NCI-H146 treated with DMSO at 0.1 percent for 48 hours (cell line): ENCODE measurements around the gene ATP7A.
"Not testable (repeated sequence)": the region's sequence is repeated elsewhere in the genome, so short reads cannot be mapped to it uniquely, and the experiment has no call there.

ENCODE experiments used
- DNase-seq: peaks from one replicate; lab custom pipeline; 2025; ENCODE audit not compliant: unreplicated experiment; lab: John Stamatoyannopoulos, UW

Gene ATP7A

DNA sequence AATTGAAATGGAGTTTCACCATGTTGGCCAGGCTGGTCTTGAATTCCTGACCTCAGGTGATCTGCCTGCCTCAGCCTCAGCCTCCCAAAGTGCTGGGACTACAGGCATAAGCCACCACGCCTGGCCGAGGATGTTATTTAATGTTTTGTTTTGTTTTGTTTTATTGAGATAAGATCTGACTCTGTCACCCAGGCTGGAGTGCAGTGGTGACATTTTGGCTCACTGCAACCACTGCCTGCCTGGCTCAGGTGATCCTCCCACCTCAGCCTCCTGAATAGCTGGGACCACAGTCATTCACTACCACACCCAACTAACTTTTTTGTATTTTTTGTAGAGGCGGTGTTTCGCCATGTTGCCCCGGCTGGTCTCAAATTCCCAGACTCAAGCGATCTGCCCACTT is 34.5 kb downstream of the ATP7A start:
- DNase-seq: not testable (repeated sequence)

DNA sequence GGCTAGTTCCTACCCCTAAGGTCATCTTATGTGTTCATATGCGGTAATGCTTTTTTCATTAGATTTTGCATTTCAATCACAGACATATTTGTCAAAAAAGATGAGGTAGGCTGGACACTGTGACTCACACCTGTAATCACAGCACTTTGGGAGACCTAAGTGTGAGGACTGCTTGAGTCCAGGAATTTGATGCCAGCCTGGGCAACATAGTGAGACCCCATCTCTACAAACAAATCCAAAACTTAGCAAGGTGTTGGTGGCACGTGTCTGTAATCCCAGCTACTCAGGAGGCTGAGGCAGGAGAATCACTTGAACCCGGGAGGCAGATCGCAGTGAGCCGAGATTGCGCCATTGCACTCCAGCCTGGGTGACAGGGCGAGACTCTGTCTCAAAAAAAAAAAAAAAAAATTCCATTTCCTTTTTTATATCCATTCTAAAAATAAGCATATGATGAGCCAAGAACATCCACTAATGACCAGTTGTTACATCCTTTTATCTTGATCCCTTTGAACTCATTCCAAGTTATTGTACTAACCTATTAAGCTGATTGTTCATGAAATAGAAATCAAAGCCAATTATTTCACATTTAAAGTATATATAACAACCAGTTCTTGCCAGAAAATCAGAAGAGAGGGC is 35.5 kb downstream of the ATP7A start:
- DNase-seq: no peak

DNA sequence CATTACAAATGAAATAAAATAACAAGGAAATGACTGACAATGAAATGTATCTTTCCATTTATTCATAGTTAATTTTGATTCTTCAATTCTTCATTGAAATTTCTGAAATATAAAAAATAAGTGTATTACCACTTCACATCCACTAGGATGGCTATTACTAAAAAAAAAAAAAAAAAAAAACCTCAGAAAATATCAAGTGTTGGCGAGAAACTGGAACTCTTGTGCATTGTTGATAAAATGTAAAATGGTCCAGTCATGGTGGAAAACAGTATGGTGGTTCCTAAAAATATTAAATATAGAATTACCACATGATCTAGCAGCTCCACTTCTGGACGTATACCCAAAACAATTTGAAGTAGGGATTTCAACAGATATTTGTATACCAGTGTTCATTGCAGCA is 36.1 kb downstream of the ATP7A start:
- no peak for DNase-seq

DNA sequence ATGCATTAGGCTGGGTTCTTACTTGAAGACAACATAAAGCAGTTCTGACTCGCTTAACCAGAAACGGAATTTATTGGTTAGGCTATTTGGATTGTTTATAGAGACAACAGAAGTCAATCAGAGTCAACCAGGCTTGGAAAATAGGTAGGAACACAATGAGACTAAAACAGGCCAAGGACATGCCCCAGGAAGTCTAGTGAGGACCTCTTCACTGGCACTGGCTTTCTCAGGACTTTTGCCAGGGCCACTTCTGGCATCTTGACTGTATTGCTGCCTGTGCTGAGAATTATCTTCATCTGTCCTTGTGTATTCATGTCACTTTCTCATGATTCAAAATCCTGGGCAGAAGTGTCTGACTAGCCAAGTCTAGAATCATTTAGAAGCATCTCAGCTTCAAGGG is 39.3 kb downstream of the ATP7A start:
- no peak for DNase-seq

DNA sequence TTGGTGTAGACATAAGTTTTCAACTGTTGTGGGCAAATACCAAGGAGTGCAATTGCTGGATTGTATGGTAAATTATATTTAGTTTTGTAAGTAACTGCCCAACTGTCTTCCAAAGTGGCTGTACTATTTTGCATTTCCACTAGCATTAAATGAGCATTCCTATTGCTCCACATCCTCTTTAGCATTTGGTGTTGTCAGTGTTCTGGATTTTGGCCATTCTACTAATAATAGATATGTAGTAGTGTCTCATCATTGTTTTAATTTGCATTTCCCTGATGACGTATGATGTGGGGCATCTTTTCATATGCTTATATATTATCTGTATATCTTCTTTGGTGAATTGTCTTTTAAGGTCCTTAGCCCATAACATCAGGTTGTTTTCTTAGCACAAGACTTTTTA is 41.7 kb downstream of the ATP7A start:
- DNase-seq: no peak

DNA sequence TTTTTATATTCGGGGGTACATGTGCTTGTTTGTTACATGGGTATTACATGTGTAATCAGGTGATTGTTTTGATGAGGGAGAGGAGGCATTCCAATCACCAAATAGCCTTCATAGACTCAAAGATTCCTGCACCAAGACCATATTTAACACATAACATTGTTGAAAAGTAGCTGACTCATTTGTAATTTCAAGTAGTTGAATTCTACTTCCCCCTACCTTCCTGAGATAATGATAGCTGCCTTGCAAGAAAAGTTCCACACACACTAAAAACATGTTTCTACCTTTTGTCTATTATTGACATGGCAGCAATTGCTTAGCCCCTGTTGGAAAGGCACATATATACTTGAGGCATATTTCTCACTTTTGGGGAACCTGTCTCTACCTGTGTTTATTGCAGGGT is 42.8 kb downstream of the ATP7A start:
- DNase-seq: no peak

DNA sequence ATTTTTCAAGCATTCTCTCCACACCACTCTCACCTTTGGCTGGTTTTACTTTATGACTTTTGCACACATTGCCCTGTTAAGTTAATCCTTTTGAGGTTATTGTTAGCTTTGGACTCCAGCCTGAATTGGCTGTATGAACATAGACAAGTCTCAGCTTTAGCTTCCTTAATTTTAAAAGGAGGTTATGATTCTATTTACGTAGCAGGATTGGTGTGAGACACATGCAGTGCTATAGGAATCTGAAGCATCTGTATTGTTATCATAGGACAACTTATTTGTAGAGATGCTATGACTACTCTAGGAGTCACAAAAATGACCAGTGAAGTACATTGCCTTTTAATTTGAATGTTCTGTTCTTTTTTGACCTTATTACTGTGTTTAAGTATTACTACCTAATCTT is 43.2 kb downstream of the ATP7A start:
- DNase-seq: no peak

DNA sequence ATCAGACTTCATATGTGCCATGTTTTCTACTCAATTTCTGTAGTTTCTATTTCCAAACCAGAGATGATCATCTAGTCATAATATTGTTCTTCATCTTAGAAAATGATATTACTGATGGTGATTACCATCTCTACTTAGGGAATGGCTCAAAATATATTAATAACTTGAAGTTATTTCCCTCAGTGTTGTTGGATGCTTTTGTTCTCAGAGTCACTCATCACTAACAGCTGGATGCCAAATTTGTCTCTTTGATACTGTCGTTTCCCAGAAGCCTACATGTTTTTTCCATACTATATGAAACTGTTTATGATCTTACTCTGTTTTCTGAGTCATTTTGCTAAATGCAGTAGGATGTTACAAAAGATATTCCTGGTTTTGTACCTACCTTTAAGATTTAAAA is 50.1 kb downstream of the ATP7A start:
- DNase-seq: no peak

DNA sequence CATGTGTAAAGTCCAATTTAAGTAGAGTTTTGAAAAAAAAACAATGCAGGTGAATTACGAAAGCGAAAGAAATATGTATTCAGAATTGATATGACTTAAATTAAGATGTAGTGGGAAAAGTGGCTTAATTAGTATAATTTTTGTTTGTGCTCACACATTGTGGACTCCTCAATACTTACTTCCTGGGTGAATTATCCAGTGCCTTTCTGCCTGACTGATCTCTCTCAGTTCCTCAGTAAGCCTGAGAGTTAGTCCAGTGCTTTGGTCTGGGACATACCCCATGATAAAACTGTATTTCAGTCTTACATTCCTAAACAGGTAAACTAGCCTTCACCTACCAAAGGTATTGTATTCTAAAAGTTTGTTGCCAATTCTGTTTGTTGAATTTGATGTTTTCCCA is 50.6 kb downstream of the ATP7A start:
- no peak for DNase-seq

DNA sequence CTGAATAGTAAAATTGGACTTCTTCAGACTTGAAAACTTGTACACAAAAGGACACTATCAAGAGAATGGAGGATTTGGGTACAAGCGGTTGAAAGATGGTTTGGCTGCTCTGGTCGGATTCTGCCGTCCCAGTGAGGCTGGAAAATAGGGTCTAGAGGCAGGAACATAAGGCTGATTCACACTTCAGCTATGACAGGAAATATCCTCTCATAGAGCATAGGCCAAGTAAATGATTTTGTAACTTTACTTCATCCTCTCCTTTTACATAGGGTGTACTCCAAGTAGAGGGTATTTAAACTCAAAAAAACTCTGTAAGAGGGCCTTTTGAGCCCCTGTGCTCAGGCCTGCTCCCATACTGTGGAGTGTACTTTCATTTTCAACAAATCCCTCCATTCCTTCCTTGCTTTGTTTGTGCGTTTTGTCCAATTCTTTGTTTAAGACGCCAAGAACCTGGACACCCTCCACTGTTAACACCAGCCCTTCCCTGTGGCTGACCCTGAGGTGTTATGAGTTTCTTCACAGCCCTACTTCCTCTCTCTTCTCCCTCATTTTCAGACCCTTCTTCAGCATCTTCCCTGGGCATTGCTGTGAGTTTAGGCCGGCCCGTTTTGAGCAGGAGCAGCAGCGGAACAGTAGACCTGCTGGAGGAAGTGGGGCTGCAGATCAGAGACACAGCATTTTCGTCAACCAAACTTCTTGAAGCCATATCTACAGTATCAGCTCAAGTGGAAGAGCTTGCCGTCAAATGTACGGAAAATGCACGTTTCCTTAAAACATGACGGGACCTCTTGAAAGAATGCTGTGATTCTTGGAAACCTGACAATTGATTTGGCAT is 51.8 kb downstream of the ATP7A start:
- no peak for DNase-seq

DNA sequence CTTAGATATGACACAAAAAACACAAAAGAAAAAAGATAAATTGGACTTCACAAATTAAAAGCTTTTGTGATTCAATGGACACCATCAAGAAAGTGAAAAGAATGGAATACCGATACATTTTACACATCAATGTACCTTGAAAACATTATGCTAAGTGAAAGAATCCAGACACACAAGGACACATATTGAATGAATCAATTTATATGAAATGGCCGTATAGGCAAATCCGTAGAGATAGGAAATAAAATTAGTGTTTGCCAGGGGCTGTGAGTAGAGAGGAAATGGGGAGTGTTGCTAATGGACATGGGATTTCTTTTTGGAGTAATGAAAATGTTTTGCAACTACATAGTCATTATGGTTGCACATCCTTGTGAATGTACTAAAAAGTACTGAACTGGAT is 55.9 kb downstream of the ATP7A start:
- no peak for DNase-seq

DNA sequence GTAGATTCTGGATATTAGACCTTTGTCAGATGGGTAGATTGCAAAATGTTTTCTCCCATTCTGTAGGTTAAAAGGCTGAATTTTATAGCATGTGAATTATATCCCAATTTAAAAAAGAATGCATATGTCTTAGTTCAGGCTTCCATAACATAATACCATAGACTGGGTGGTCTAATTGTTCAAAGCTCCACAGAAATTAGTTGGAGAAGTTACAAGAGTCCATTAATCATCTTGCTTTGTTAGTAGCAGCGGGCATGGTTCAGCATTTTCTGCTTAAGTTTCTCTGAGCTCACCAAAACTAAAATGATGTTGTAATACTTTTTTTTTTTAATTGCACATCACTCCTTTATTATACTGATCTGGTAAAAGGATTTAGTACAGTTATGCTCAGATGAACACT is 57.1 kb downstream of the ATP7A start:
- no peak for DNase-seq

DNA sequence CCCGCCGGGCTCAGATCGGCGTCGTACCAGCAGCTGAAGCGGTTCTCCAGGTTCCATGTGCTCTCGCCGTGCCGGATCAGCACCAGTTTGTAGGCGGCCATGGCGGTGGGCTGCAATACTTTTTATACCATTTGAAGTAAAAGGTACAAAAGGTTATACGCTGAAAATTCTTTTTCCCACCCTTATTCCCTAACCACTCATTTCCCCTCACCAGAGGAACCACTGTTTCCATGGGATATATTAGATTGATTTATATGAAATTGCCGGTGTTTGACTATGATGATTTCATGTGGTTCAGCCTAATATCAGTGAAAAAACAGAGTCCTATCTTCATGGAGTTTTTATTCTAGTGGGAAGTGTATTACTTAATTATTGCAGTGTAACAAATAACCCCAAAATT is 59.0 kb downstream of the ATP7A start, which contains the start of gene PGAM4:
PGAM4 (minus strand) TSS at position 101 of the 400 bp plus-strand sequence; CDS start at position 101, 0 bp downstream.
- no peak for DNase-seq

DNA sequence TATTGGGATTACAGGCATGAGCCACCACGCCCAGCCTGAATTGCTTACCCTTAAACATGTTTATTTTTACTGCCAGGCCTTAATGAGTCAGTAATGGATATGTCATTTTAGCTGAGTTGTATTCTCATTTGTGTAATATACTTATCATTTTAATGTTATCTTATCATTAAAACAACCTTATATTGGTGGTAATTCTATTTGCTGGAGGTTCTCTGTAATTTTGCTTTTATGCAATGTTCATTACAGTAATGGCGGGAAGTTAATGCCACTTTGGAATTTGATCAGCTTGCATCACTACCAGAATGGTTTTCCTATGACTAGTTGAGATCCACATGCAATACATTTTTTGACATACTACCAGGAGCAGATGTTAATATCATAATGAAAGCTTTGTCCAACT is 65.3 kb downstream of the ATP7A start:
- no peak for DNase-seq

DNA sequence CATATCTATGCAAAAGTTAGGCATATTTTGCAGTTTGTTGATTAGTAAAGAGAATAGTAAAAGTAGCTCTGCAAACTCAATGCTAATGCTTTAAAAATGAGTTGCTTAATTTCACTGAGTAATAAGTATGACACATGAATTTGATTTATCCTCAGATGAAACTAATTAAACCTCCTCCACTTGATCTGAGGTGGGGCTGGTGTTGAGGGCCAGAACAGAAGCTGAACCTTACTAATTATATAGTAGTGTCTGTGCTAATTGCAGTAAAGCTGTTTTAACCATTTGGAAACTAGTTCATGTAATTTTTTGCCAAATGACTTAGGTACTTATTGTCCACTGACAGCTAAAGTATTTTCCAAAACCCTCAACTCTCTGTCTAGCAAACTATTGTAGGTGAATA is 66.6 kb downstream of the ATP7A start:
- no peak for DNase-seq

DNA sequence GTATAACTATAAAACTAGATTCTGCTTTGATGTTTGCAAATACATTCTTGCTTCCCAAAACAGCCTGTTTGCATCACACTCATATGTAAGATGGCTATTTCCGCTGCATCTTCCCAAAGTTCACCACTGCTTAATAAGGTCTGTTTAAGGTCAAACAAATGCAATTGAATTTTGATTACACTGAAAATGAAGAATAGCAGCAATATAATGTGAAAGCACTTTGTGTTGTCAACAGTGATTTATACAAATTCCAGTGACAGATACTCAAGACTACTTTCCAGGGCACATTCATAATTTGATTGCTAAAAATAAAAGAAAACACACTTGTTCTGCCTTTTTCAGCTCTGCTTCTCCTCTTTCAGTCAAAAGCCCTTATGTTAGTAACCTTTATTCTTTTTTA is 67.0 kb downstream of the ATP7A start:
- no peak for DNase-seq

DNA sequence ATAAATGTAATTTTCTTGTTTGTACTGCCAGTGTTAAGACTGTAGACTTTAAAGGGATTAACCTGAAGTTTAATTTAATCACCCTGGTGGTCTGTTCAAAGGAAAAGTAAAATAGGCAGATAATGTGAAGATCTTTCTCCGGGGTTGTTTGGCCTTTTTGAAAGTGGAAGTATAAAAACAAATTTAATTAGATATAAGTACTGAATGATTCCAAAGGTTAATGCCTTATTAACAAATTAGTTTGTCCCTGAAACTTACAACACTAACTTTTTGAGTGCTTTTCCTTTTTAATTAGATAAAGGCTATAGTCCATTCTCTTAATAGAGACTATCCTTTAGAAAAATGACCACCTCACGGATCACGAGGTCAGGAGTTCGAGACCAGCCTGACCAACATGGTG is 69.4 kb downstream of the ATP7A start:
- DNase-seq: no peak

DNA sequence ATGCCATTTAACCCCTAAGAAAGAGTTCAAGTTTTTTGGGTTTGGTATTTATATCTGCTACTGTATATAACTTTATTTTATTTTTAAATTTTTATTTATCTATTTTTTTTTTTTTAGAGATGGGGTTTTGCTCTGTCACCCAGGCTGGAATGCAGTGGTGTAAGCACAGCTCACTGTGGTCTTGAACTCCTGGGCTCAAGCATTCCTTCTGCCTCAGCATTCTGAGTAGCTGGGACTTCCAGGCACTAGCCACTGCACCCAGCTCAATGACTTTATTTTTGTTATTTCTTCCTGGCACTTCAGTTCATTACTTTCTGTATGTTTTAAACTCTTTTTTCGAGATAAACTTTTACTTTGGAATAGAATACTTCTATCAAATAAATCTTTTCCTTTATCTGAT is 101.4 kb downstream of the ATP7A start:
- DNase-seq: no peak

DNA sequence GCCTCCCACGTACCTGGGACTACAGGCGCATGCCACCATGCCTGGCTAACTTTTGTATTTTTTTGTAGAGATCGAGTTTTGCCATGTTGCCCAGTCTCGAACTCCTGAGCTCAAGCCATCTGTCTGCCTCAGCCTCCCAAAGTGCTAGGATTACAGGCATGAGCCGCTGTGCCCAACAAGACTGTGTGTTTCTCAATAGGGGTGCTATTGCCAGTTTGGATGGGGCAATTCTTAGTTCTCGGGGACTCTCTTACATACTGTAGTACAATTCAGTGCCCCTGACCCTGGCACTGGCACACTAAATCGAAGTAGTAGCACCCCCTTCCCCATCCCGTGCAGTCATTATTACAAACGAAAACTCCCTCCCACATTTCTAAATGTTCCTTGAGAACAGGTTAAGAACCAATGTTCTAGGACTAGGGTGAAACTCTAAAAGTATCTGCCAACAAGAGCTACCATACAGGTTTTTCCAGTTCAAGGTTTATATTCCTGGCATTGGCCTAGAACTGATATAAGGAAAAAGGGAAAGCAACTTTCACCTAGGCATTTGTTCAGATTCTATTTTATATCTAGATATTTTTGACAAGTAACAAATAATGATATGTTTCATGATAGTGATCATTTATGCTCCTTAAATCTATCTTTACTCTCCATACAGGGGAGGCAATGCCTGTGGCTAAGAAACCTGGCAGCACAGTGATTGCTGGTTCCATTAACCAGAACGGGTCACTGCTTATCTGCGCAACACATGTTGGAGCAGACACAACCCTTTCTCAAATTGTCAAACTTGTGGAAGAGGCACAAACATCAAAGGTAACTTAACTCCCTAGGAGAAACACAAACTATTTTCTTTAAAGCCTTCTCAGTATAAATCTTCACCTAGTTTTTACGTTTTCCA is 109.3 kb downstream of the ATP7A start:
- DNase-seq: no peak

DNA sequence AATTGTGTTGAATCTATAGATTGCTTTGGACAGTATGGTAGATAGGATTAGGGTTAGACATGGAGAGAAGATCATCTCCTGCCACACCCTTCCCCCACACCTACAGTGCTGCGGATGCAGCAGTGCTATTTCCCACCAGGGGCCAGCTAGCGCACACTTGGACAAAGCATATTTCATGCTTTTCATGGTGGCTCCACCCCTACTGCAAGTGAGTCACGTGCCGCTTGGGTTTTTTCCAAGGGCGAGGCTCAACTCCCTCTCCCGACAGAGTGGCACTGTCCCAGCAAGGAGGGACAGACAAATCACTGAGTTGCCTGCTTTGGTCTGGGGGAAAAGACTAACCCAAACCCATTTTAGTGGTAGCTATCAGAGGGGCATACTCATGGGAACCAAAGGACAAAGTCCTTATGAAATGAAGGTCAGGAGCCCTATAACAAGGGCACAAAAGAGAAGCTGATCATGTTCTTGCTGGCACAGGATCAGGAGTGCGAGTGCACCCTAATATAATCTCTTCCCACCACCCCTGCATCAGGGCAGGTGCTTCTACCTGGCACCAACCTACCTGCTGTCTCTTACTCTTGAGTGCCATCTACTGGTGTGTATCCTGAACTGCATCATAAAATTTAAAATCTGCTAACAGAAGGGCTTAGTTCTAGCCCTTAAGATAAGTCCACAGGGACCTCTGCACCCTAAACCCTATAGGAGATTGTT is 114.0 kb downstream of the ATP7A start:
- DNase-seq: no peak

DNA sequence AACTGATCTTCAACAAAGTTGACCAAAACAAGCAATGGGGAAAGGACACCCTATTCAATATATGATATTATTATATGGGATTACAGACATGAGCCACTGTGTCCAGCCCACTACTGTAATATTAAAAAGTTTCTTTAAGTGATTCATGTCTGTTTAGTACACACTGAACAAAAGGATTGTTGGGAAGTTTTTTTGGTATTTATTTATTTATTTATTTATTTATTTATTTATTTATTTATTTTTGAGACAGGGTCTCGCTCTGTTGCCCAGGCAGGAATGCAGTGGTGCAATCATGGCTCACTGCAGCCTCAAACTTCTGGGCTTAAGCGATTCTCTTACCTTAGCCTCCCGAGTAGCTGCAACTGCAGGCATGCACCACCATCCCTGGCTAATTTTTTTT is 117.3 kb downstream of the ATP7A start:
- no peak for DNase-seq
